ENCODE results near the gene ZNF48.

Gene ZNF48

DNA sequence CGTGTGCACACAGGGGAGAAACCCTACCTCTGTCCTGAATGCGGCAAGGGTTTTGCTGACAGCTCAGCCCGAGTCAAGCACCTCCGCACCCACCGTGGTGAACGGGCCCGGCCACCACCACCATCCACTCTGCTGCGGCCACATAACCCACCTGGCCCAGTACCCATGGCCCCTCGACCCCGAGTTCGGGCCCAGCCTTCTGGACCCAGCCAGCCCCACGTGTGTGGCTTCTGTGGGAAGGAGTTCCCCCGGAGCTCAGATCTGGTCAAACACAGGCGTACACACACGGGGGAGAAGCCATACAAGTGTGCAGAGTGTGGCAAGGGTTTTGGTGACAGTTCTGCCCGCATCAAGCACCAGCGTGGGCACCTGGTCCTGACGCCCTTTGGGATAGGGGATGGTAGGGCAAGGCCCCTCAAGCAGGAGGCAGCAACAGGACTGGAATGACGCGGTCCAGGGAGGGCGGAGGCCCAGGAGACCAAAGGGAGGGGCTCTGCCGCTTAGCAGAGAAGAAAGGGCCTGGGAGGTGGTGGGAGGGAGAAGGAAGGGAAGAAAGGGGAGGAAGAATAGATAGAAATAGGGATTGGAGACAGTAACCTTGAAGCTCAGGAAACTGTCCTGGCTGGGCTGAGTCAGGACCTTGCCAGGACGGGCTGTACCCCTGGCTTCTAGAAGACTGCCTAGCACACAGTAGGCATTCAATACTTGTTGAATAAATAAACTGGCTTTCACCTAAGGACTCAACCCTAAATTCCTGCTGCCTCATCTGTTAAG, 3.6 kb downstream of the ZNF48 start:
- no peaks in the 10 kb centered on the region for H3K9me3 ChIP-seq (ENCODE audit: low read depth, low read length)
- H3K27ac ChIP-seq: no peak overlapping the region
- no peak overlapping the region for H3K9ac ChIP-seq (ENCODE audit: insufficient read length)
- no peak overlapping the region for H3K4me3 ChIP-seq
- DNase-seq (ENCODE audit: low read depth, low spot score): no peak
- H3K36me3 ChIP-seq (ENCODE audit: insufficient read depth, low read length): peaks cover 7% of the 10 kb centered on the region; the same call in 1 of the 2 replicates
- TF ChIP-seq EZH2 (IDR thresholded peaks at IDR 0.05) (no peak), FOXP2 (optimal IDR thresholded peaks at IDR 0.05; ENCODE audit: control extremely low read depth, extremely low read length, insufficient read depth) (no peak), POLR2AphosphoS5 (IDR thresholded peaks at IDR 0.05; ENCODE audit: borderline replicate concordance, low read depth, low read length) (no peak)

GRCh38 chr16:30399435-30400186, 4.4 kb downstream of the ZNF48 start:
- DNase-seq (ENCODE audit: low read depth, low spot score): no peak
- peak overlapping the region; percentile 95 for H3K9ac ChIP-seq (ENCODE audit: insufficient read length)
- peaks cover 7% of the 10 kb centered on the region; the same call in 1 of the 2 replicates for H3K36me3 ChIP-seq (ENCODE audit: insufficient read depth, low read length)
- H3K9me3 ChIP-seq (ENCODE audit: low read depth, low read length): no peaks in the 10 kb centered on the region
- TF ChIP-seq EZH2 (IDR thresholded peaks at IDR 0.05) (no peak), POLR2AphosphoS5 (IDR thresholded peaks at IDR 0.05; ENCODE audit: borderline replicate concordance, low read depth, low read length) (no peak; the same call in 1 of the 2 replicates), FOXP2 (optimal IDR thresholded peaks at IDR 0.05; ENCODE audit: control extremely low read depth, extremely low read length, insufficient read depth) (no peak)
- H3K4me3 ChIP-seq: peak overlapping the region; percentile 93
- H3K27ac ChIP-seq: peak overlapping the region; percentile 94; the same call in 1 of the 2 replicates

- H3K27ac ChIP-seq: no peak overlapping the region
Measured at GRCh38 chr16:30401768-30402425, 6.7 kb downstream of the ZNF48 start.

GRCh38 chr16:30406795-30407101, 11.5 kb downstream of the ZNF48 start:
- TF ChIP-seq FOXP2 (optimal IDR thresholded peaks at IDR 0.05; ENCODE audit: control extremely low read depth, extremely low read length, insufficient read depth): no peak
- no peak for TF ChIP-seq POLR2AphosphoS5 (IDR thresholded peaks at IDR 0.05; ENCODE audit: borderline replicate concordance, low read depth, low read length)
- TF ChIP-seq EZH2 (IDR thresholded peaks at IDR 0.05): no peak

More at GRCh38 chr16:30401768-30402425, 6.7 kb downstream of the ZNF48 start:
- no peak for DNase-seq (ENCODE audit: low read depth, low spot score)
- no peak overlapping the region for H3K4me3 ChIP-seq
- H3K9ac ChIP-seq (ENCODE audit: insufficient read length): no peak overlapping the region
- no peak for TF ChIP-seq POLR2AphosphoS5 (IDR thresholded peaks at IDR 0.05; ENCODE audit: borderline replicate concordance, low read depth, low read length)
- no peak for TF ChIP-seq EZH2 (IDR thresholded peaks at IDR 0.05)
- TF ChIP-seq FOXP2 (optimal IDR thresholded peaks at IDR 0.05; ENCODE audit: control extremely low read depth, extremely low read length, insufficient read depth): no peak
- H3K36me3 ChIP-seq (ENCODE audit: insufficient read depth, low read length): peaks cover 7% of the 10 kb centered on the region; the same call in 1 of the 2 replicates
- no peaks in the 10 kb centered on the region for H3K9me3 ChIP-seq (ENCODE audit: low read depth, low read length)

DNA sequence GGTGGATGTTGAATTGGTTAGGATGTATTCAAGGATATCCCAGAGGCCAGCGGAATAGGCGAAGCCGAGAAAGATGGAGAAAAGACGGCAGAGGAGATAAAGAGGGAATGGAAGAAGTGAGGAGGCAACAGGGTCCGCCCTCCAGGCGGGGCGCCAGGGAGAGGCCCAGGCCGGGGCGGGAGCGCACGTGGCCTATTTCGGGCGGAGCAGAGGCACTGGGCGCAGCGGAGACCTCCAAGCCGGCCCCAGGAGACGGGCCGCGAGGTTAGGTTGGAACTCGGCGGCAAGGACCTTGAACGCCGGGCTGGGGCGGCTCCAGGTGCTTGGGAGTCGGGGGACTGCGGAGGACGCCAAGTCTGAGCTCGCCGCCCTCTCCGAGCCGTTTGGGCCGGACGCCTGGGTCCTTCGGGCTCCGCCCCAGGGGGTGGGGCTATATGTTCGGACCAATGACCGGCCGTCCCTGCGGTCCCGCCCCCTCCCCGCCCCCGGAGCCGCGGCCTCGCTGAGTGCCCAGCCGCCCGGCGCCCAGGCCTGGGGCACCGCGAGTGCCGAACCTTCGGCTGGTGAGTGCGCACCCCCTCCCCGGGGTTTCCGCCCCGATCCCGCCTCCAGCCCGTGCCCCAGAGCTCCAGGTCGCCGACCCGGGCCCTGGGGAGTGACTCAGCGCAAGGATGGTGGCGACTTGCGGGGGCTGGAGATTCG, 12.0 kb downstream of the ZNF48 start, which contains the start of gene ZNF771:
ZNF771 (plus strand) TSS at position 505 of the 702 bp plus-strand sequence. CDS start 448 bp downstream, outside the sequence.
- no peak for DNase-seq (ENCODE audit: low read depth, low spot score)
- peak within 1 kb of the TSS; percentile 90 for H3K4me3 ChIP-seq
- no peaks in the 10 kb centered on the region; the same call in 1 of the 2 replicates for H3K36me3 ChIP-seq (ENCODE audit: insufficient read depth, low read length)
- H3K9me3 ChIP-seq (ENCODE audit: low read depth, low read length): no peaks in the 10 kb centered on the region
- TF ChIP-seq POLR2AphosphoS5 (IDR thresholded peaks at IDR 0.05; ENCODE audit: borderline replicate concordance, low read depth, low read length) (peak; percentile 81), EZH2 (IDR thresholded peaks at IDR 0.05) (no peak), FOXP2 (optimal IDR thresholded peaks at IDR 0.05; ENCODE audit: control extremely low read depth, extremely low read length, insufficient read depth) (no peak)
- H3K27ac ChIP-seq: no peak within 1 kb of the TSS
- H3K9ac ChIP-seq (ENCODE audit: insufficient read length): peak within 1 kb of the TSS; percentile 73

More at GRCh38 chr16:30406795-30407101, 11.5 kb downstream of the ZNF48 start:
- no peaks in the 10 kb centered on the region; the same call in 1 of the 2 replicates for H3K36me3 ChIP-seq (ENCODE audit: insufficient read depth, low read length)
- H3K9ac ChIP-seq (ENCODE audit: insufficient read length): no peak overlapping the region
- H3K4me3 ChIP-seq: peak overlapping the region; percentile 90
- DNase-seq (ENCODE audit: low read depth, low spot score): no peak
- H3K27ac ChIP-seq: no peak overlapping the region
- H3K9me3 ChIP-seq (ENCODE audit: low read depth, low read length): no peaks in the 10 kb centered on the region

DNA sequence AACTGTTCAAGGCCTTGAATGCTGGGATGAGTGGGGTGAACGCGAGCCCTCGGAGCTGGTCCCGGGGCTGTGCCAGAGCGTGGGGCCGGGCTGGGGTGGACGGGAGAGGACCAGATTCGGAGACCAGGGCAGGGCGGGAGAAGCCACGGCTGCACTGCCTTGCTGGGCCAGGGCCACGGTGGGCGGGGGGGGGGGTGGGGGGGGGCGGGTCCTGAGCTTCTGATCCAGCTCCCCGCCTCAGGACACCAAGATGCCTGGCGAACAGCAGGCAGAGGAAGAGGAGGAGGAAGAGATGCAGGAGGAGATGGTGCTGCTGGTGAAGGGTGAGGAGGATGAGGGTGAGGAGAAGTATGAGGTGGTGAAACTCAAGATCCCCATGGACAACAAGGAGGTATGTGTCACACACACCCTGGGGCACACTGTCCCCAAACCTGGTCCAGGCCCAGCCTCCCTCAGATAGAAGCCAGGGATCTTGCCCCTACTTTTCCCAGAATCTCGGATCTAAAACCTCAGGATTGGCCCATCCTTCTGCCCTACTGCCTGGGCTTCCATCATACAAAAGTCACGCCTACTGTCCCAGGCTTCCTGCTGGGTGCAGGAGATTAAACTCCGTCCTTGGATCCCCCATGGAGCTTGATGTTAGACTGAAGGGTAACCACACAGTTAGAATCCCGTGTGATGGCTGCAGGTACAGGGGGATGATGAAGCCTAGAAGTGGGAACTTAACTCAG, 12.7 kb downstream of the ZNF48 start:
- Histone ChIP-seq H3K4me3 (peak overlapping the region; percentile 90), H3K27ac (no peak overlapping the region), H3K9ac (ENCODE audit: insufficient read length) (peak overlapping the region; percentile 73), H3K36me3 (ENCODE audit: insufficient read depth, low read length) (peaks cover 3% of the 10 kb centered on the region), H3K9me3 (ENCODE audit: low read depth, low read length) (no peaks in the 10 kb centered on the region)
- TF ChIP-seq FOXP2 (optimal IDR thresholded peaks at IDR 0.05; ENCODE audit: control extremely low read depth, extremely low read length, insufficient read depth) (no peak), EZH2 (IDR thresholded peaks at IDR 0.05) (no peak), POLR2AphosphoS5 (IDR thresholded peaks at IDR 0.05; ENCODE audit: borderline replicate concordance, low read depth, low read length) (no peak)
- no peak for DNase-seq (ENCODE audit: low read depth, low spot score)
